IMR-90 (cell line): ENCODE data around the gene BTBD9. TPM values are rescaled to one million over a fixed set of nuclear protein-coding genes. Genes with fewer than 3 reads are reported as not detected.

ENCODE experiments used
- ATAC-seq: fragments of 200-7000 bp; cut with Tn5 transposase; 2 replicates; pipeline ENCODE4 v1.9.1; 2020; ENCODE audit warnings: low read depth, mild to moderate bottlenecking, moderate library complexity
- BruUV-seq: library from RNA; stranded (reverse); fragments of 400-500 nt; replicated peaks from 2 replicates; lab custom pipeline; 2021; lab: Mats Ljungman, UMichigan
- CTCF ChIA-PET: fragments of 300-600 bp; formaldehyde crosslinking; extraction: SDS; loops from one replicate; lab custom pipeline; 2021; ENCODE audit warnings: antibody characterized with exemption; lab: Yijun Ruan, JAX
- POLR2A ChIA-PET: fragments of 300-600 bp; sonication (Branson Sonifier 250); formaldehyde crosslinking; loops from one replicate; lab custom pipeline; 2022; ENCODE audit warnings: antibody characterized with exemption; ENCODE audit not compliant: unreplicated experiment; lab: Charles Lee
- DNase-seq: peaks from one replicate; pipeline ENCODE4 v3.0.0; 2013
- H2AFZ ChIP-seq: replicated peaks from 2 replicates; pipeline ENCODE3; 2013; ENCODE audit warnings: low read length, mild to moderate bottlenecking; ENCODE audit not compliant: poor library complexity
- H2AK5ac ChIP-seq: 2 replicates; pipeline ENCODE4 v1.6.1; 2013; ENCODE audit warnings: low read depth, low read length, inconsistent platforms
- H2AK9ac ChIP-seq: replicated peaks from 2 replicates; pipeline ENCODE3; 2013; ENCODE audit warnings: mild to moderate bottlenecking, low read depth, low read length, moderate library complexity; ENCODE audit not compliant: poor library complexity
- H2BK120ac ChIP-seq: 2 replicates; pipeline ENCODE4 v1.6.1; 2013; ENCODE audit warnings: low read depth, low read length, inconsistent platforms
- H2BK15ac ChIP-seq: 3 replicates; pipeline ENCODE4 v1.6.1; 2013; ENCODE audit warnings: low read depth, low read length, inconsistent platforms
- H2BK20ac ChIP-seq: 2 replicates; pipeline ENCODE4 v1.6.1; 2013; ENCODE audit warnings: low read depth, mild to moderate bottlenecking, inconsistent platforms, low read length, moderate library complexity
- H2BK5ac ChIP-seq: 2 replicates; pipeline ENCODE4 v1.6.1; 2013; ENCODE audit warnings: mild to moderate bottlenecking, low read depth, low read length, inconsistent platforms; ENCODE audit not compliant: poor library complexity, severe bottlenecking
- H3K14ac ChIP-seq: replicated peaks from 2 replicates; pipeline ENCODE4 v1.6.1; 2013; ENCODE audit warnings: low read depth, low read length, inconsistent platforms
- H3K18ac ChIP-seq: 2 replicates; pipeline ENCODE4 v1.6.1; 2013; ENCODE audit warnings: low read depth, low read length, control low read depth
- H3K23ac ChIP-seq: 2 replicates; pipeline ENCODE4 v1.6.1; 2013; ENCODE audit warnings: low read depth, low read length, inconsistent platforms
- H3K27ac ChIP-seq: 2 replicates; pipeline ENCODE4 v1.5.1; 2013; ENCODE audit warnings: mild to moderate bottlenecking, control low read depth, low read length; ENCODE audit not compliant: insufficient read depth
- H3K27me3 ChIP-seq: 2 replicates; pipeline ENCODE4 v1.6.1; 2013; ENCODE audit warnings: low read length; ENCODE audit not compliant: control insufficient read depth, insufficient read depth
- H3K36me3 ChIP-seq: 2 replicates; pipeline ENCODE4 v1.6.1; 2013; ENCODE audit warnings: low read length, mixed read lengths; ENCODE audit not compliant: control insufficient read depth, insufficient read depth
- H3K4ac ChIP-seq: 2 replicates; pipeline ENCODE4 v1.6.1; 2013; ENCODE audit warnings: low read depth, low read length, inconsistent platforms
- H3K4me1 ChIP-seq: 2 replicates; pipeline ENCODE4 v1.6.1; 2013; ENCODE audit warnings: low read length, mixed read lengths; ENCODE audit not compliant: control insufficient read depth, insufficient read depth
- H3K4me2 ChIP-seq: 2 replicates; pipeline ENCODE4 v1.6.1; 2013; ENCODE audit warnings: low read depth, mild to moderate bottlenecking, control low read depth, low read length, moderate library complexity
- H3K4me3 ChIP-seq: 2 replicates; pipeline ENCODE4 v1.5.1; 2013; ENCODE audit warnings: low read depth, mild to moderate bottlenecking, control low read depth, low read length, moderate library complexity; ENCODE audit not compliant: insufficient read depth
- H3K56ac ChIP-seq: 2 replicates; pipeline ENCODE4 v1.6.1; 2013; ENCODE audit warnings: low read length, inconsistent platforms; ENCODE audit not compliant: insufficient read depth; ENCODE audit errors: extremely low read depth
- H3K79me1 ChIP-seq, 2 experiments: 2 replicates each; pipeline ENCODE4 v1.6.1; 2013; ENCODE audit warnings: low read length in 2 of 2, inconsistent platforms in 1 of 2, low read depth in 1 of 2
- H3K9ac ChIP-seq: 2 replicates; pipeline ENCODE4 v1.6.1; 2013; ENCODE audit warnings: low read depth, low read length, control low read depth
- H3K9me1 ChIP-seq: 2 replicates; pipeline ENCODE4 v1.6.1; 2013; ENCODE audit warnings: low read length, inconsistent platforms; ENCODE audit not compliant: insufficient read depth
- H3K9me3 ChIP-seq: 2 replicates; pipeline ENCODE4 v1.6.1; 2013; ENCODE audit warnings: low read length; ENCODE audit not compliant: control insufficient read depth, insufficient read depth
- H4K20me1 ChIP-seq: 2 replicates; pipeline ENCODE4 v1.6.1; 2013; ENCODE audit warnings: low read length, inconsistent platforms; ENCODE audit not compliant: insufficient read depth
- H4K5ac ChIP-seq: 2 replicates; pipeline ENCODE4 v1.6.1; 2013; ENCODE audit warnings: mild to moderate bottlenecking, low read depth, low read length, control low read depth
- H4K8ac ChIP-seq, 2 experiments: 2 replicates each; pipeline ENCODE4 v1.6.1; 2013; ENCODE audit warnings: low read depth in 2 of 2, low read length in 2 of 2, control low read depth in 1 of 2, inconsistent platforms in 1 of 2
- H4K91ac ChIP-seq: 2 replicates; pipeline ENCODE4 v1.6.1; 2013; ENCODE audit warnings: low read depth, low read length, inconsistent platforms; ENCODE audit not compliant: insufficient read depth
- BHLHE40 ChIP-seq: fragments of 150-350 bp; IDR thresholded peaks from 2 replicates; pipeline ENCODE4 v1.6.1; 2016; ENCODE audit warnings: mild to moderate bottlenecking, low read depth, low read length
- CEBPB ChIP-seq: IDR thresholded peaks from 2 replicates; pipeline ENCODE4 v1.6.1; 2012; ENCODE audit warnings: low read depth, low read length, improper control_type of control experiment
- CHD1 ChIP-seq: IDR thresholded peaks from 2 replicates; pipeline ENCODE4 v1.6.1; 2012; ENCODE audit warnings: low read depth, low read length, improper control_type of control experiment
- FOS ChIP-seq: fragments of 150-350 bp; IDR thresholded peaks from 2 replicates; pipeline ENCODE4 v1.6.1; 2016; ENCODE audit warnings: low read depth, low read length
- MAFK ChIP-seq: IDR thresholded peaks from 2 replicates; pipeline ENCODE4 v1.6.1; 2012; ENCODE audit warnings: low read depth, low read length, improper control_type of control experiment
- MAZ ChIP-seq: IDR thresholded peaks from 2 replicates; pipeline ENCODE4 v1.6.1; 2012; ENCODE audit warnings: low read depth, mild to moderate bottlenecking, low read length, improper control_type of control experiment, moderate library complexity, borderline replicate concordance
- MXI1 ChIP-seq: IDR thresholded peaks from 2 replicates; pipeline ENCODE4 v1.6.1; 2012; ENCODE audit warnings: low read depth, mild to moderate bottlenecking, low read length, moderate library complexity, borderline replicate concordance
- NFE2L2 ChIP-seq: fragments of 150-350 bp; IDR thresholded peaks from 2 replicates; pipeline ENCODE4 v1.6.1; 2016; ENCODE audit warnings: low read depth, mild to moderate bottlenecking, low read length
- POLR2A ChIP-seq: IDR thresholded peaks from 2 replicates; pipeline ENCODE4 v1.6.1; 2012; ENCODE audit warnings: mild to moderate bottlenecking, low read depth, low read length
- RAD21 ChIP-seq: IDR thresholded peaks from 2 replicates; pipeline ENCODE4 v1.6.1; 2012; ENCODE audit warnings: low read length, improper control_type of control experiment
- RCOR1 ChIP-seq: IDR thresholded peaks from 2 replicates; pipeline ENCODE4 v1.6.1; 2012; ENCODE audit warnings: mild to moderate bottlenecking, low read length, improper control_type of control experiment; ENCODE audit not compliant: insufficient replicate concordance
- RFX5 ChIP-seq: IDR thresholded peaks from 2 replicates; pipeline ENCODE4 v1.8.0; 2012; ENCODE audit warnings: low read depth, mild to moderate bottlenecking, low read length, moderate library complexity
- SMC3 ChIP-seq: fragments of 150-350 bp; IDR thresholded peaks from 2 replicates; pipeline ENCODE4 v1.6.1; 2016; ENCODE audit warnings: low read depth, mild to moderate bottlenecking, antibody characterized with exemption, low read length, moderate library complexity
- WGBS, 2 experiments: methylation state at CpG; one replicate each; pipeline versions ENCODE4 v1.1.5 to v1.1.7; 2013; ENCODE audit warnings: missing lambda C conversion rate in 2 of 2; ENCODE audit not compliant: insufficient read length in 1 of 2; ENCODE audit errors: extremely low coverage in 2 of 2; 5-methylcytosine and 5-hydroxymethylcytosine counted together
- dilution Hi-C: fragments of 300-500 bp; cut with HindIII; formaldehyde crosslinking; loops from one replicate; pipeline ENCODE4 v1.14.3; 2018; ENCODE audit warnings: low sequenced_read_pairs; ENCODE audit not compliant: unreplicated experiment
- in situ Hi-C: fragments of 300-500 bp; cut with MboI; formaldehyde crosslinking; loops from 3 replicates; pipeline ENCODE4 v1.14.3; 2019; ENCODE audit warnings: low sequenced_read_pairs, inconsistent platforms, mixed read lengths
- intact Hi-C: fragments of 100-400 bp; cut with micrococcal nuclease; formaldehyde crosslinking; loops from 2 replicates; pipeline ENCODE4 v1.10.0; 2022
- polyA plus RNA-seq, 3 experiments: library from polyadenylated mRNA; depleted of rRNA; stranded (reverse); fragments of >200 nt; gene quantifications; 2 replicates each; pipeline ENCODE4 v1.2.3, GENCODE V29; 2012; ENCODE audit warnings: low replicate concordance in 1 of 3
- total RNA-seq: library from RNA; depleted of rRNA; stranded (reverse); fragments of >200 nt; gene quantifications from 2 replicates; pipeline ENCODE4 v1.2.3, GENCODE V29; 2012
- TF ChIP-seq, protein P1 (sequence below): conservative IDR thresholded peaks from 2 replicates; pipeline ENCODE4 v1.5.1; 2012; ENCODE audit warnings: mild to moderate bottlenecking, low read depth, low read length, improper control_type of control experiment
- TF ChIP-seq, protein P2 (sequence below): fragments of 150-350 bp; IDR thresholded peaks from 2 replicates; pipeline ENCODE4 v1.6.1; 2017; ENCODE audit warnings: mild to moderate bottlenecking, antibody characterized with exemption, low read length, low read depth
- TF ChIP-seq, protein P3 (sequence below): fragments of 150-350 bp; IDR thresholded peaks from 2 replicates; pipeline ENCODE4 v1.6.1; 2016; ENCODE audit warnings: low read depth, mild to moderate bottlenecking, low read length, moderate library complexity, borderline replicate concordance

Gene BTBD9
- total and polyA plus RNA-seq, 2 of the 4 experiments (the other 2 are of a cell fraction) = 4.1 to 22.0 TPM

DNA sequence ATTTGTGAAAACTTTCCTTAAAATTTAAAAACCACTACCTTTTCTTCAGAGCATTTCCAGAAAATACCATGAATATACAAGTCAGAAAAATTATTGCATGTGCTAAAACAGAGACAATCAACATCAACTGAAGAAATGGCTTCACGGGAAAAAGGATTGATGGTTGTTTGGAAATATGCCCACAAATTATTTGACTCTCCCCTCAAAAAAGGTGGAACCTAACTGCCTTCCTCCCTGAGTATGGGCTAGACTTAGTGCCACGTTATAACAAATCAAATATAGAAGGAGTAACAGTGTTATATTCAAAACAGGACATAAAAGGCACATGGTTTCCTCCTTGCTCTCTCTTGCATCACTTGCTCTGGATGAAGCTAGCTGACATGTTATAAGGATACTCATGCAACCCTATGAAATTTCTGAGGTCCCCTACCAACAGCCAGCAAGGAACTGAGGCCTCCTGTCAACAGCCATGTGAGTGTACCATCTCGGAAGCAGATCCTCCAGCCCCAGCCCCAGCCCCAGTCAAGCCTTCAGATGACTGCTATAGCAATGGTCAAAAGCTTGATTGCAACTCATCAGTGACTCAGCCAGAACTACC is 8.4 kb downstream of the BTBD9 start:
- ATAC-seq = no peak
- Histone ChIP-seq H2AK9ac (no peak overlapping the region), H4K20me1 (no peaks in the 10 kb centered on the region), H3K18ac (no peak overlapping the region), H2AK5ac (no peak overlapping the region), H3K27me3 (no peaks in the 10 kb centered on the region), H3K4ac (no peak overlapping the region), H3K9me3 (peaks cover 3% of the 10 kb centered on the region; the same call in 1 of the 2 replicates), H3K9me1 (no peaks in the 10 kb centered on the region), H3K4me1 (no peaks in the 10 kb centered on the region), H2BK20ac (no peak overlapping the region), H3K23ac (no peak overlapping the region), H2AFZ (no peak overlapping the region), H2BK15ac (no peak overlapping the region), H4K5ac (no peak overlapping the region), H2BK120ac (no peak overlapping the region), H3K4me3 (no peak overlapping the region), H3K27ac (no peak overlapping the region), H3K4me2 (no peak overlapping the region), H3K36me3 (no peaks in the 10 kb centered on the region), H3K14ac (no peak overlapping the region), H3K79me1 (peaks cover 9 to 18% of the 10 kb centered on the region in 2 experiments; a peak in 3 of 4 replicates), H2BK5ac (no peak overlapping the region), H3K56ac (no peak overlapping the region), H4K8ac (no peak overlapping the region), H3K9ac (no peak overlapping the region), H4K91ac (no peak overlapping the region)
- TF ChIP-seq SMC3 (no peak), NFE2L2 (no peak), POLR2A (no peak), MAZ (no peak), RFX5 (no peak), RAD21 (no peak), RCOR1 (no peak), BHLHE40 (no peak), FOS (no peak), CEBPB (no peak), MAFK (no peak), CHD1 (no peak), MXI1 (no peak)
- TF ChIP-seq, protein P1, sequence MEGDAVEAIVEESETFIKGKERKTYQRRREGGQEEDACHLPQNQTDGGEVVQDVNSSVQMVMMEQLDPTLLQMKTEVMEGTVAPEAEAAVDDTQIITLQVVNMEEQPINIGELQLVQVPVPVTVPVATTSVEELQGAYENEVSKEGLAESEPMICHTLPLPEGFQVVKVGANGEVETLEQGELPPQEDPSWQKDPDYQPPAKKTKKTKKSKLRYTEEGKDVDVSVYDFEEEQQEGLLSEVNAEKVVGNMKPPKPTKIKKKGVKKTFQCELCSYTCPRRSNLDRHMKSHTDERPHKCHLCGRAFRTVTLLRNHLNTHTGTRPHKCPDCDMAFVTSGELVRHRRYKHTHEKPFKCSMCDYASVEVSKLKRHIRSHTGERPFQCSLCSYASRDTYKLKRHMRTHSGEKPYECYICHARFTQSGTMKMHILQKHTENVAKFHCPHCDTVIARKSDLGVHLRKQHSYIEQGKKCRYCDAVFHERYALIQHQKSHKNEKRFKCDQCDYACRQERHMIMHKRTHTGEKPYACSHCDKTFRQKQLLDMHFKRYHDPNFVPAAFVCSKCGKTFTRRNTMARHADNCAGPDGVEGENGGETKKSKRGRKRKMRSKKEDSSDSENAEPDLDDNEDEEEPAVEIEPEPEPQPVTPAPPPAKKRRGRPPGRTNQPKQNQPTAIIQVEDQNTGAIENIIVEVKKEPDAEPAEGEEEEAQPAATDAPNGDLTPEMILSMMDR = no peak
- TF ChIP-seq, protein P2, sequence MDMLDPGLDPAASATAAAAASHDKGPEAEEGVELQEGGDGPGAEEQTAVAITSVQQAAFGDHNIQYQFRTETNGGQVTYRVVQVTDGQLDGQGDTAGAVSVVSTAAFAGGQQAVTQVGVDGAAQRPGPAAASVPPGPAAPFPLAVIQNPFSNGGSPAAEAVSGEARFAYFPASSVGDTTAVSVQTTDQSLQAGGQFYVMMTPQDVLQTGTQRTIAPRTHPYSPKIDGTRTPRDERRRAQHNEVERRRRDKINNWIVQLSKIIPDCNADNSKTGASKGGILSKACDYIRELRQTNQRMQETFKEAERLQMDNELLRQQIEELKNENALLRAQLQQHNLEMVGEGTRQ = no peak
- TF ChIP-seq, protein P3, sequence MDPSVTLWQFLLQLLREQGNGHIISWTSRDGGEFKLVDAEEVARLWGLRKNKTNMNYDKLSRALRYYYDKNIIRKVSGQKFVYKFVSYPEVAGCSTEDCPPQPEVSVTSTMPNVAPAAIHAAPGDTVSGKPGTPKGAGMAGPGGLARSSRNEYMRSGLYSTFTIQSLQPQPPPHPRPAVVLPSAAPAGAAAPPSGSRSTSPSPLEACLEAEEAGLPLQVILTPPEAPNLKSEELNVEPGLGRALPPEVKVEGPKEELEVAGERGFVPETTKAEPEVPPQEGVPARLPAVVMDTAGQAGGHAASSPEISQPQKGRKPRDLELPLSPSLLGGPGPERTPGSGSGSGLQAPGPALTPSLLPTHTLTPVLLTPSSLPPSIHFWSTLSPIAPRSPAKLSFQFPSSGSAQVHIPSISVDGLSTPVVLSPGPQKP = no peak
- WGBS, 2 experiments = no CpG with 5 or more reads among the region's 3 CpGs
- POLR2A ChIA-PET = no interaction called here
- intact Hi-C loops = no loop called here
- CTCF ChIA-PET = no interaction called here
- in situ Hi-C loops = no loop called here
- BruUV-seq = no TSS peak
- DNase-seq = no peak
- dilution Hi-C loops = no loop called here
